Stomach smooth muscle (tissue), 2 donors: ENCODE data around the gene E2F4.

ENCODE experiments used
- H3K27ac ChIP-seq: one replicate; pipeline ENCODE4 v1.7.0; 2013; ENCODE audit warnings: mild to moderate bottlenecking, low read length, inconsistent platforms
- H3K27me3 ChIP-seq, 2 donors: one replicate each; pipeline ENCODE4 v1.7.0; 2013; ENCODE audit warnings: low read length in 2 of 2; ENCODE audit not compliant: insufficient read depth in 2 of 2, control insufficient read depth in 1 of 2
- H3K36me3 ChIP-seq, 2 donors: one replicate each; pipeline ENCODE4 v1.7.0; 2013; ENCODE audit warnings: low read length in 2 of 2; ENCODE audit not compliant: control insufficient read depth in 2 of 2, insufficient read depth in 2 of 2
- H3K4me1 ChIP-seq: one replicate; pipeline ENCODE4 v1.7.0; 2013; ENCODE audit warnings: low read length; ENCODE audit not compliant: control insufficient read depth, insufficient read depth
- H3K4me3 ChIP-seq, 2 donors: one replicate each; pipeline ENCODE4 v1.7.0; 2013; ENCODE audit warnings: low read length in 2 of 2
- H3K9ac ChIP-seq, 2 donors: one replicate each; pipeline ENCODE4 v1.7.0; 2013; ENCODE audit warnings: low read length in 2 of 2, mild to moderate bottlenecking in 1 of 2
- H3K9me3 ChIP-seq, 2 donors: one replicate each; pipeline ENCODE4 v1.7.0; 2013; ENCODE audit warnings: low read length in 2 of 2; ENCODE audit not compliant: control insufficient read depth in 2 of 2
- donor health status: healthy.
- donor health status: Pancreatic carcinoma.

The E2F4 gene

GRCh38 chr16:67158637-67159600 lies 33.0 kb upstream of the E2F4 start:
- peak overlapping the region; percentile 82 to 87 for H3K4me3 ChIP-seq
- H3K9ac ChIP-seq, result peak overlapping the region; percentile 55 to 72
- no peak overlapping the region for H3K27ac ChIP-seq
- H3K27me3 ChIP-seq, result peaks cover 9 to 47% of the 10 kb centered on the region in 2 donors
- no peaks in the 10 kb centered on the region for H3K9me3 ChIP-seq
- H3K36me3 ChIP-seq, result no peaks in the 10 kb centered on the region
- peaks cover 60% of the 10 kb centered on the region for H3K4me1 ChIP-seq

- H3K9me3 ChIP-seq, result no peaks in the 10 kb centered on the region
- peaks cover 15 to 54% of the 10 kb centered on the region in 2 donors for H3K27me3 ChIP-seq
- no peaks in the 10 kb centered on the region for H3K36me3 ChIP-seq
- peak overlapping the region; percentile 82 to 87 for H3K4me3 ChIP-seq
- peaks cover 64% of the 10 kb centered on the region for H3K4me1 ChIP-seq
- no peak overlapping the region for H3K27ac ChIP-seq
- H3K9ac ChIP-seq, result no peak overlapping the region
These were observed 30.3 kb upstream of the E2F4 start for GRCh38 chr16:67161595-67162058.

- Histone ChIP-seq H3K9ac (no peak overlapping the region), H3K27ac (peak overlapping the region; percentile 82), H3K4me3 (peak overlapping the region in 1 of 2 donors; percentile 72), H3K9me3 (no peaks in the 10 kb centered on the region), H3K4me1 (peaks cover 65% of the 10 kb centered on the region), H3K36me3 (peaks cover 0 to 2% of the 10 kb centered on the region in 2 donors), H3K27me3 (peaks cover 15 to 54% of the 10 kb centered on the region in 2 donors)
These were observed 29.3 kb upstream of the E2F4 start for GRCh38 chr16:67162506-67163163.

GRCh38 chr16:67163164-67163998 lies 28.6 kb upstream of the E2F4 start:
- Histone ChIP-seq H3K9me3 (no peaks in the 10 kb centered on the region), H3K27me3 (peaks cover 15 to 54% of the 10 kb centered on the region in 2 donors), H3K4me3 (peak overlapping the region; percentile 2 to 72), H3K4me1 (peaks cover 65% of the 10 kb centered on the region), H3K36me3 (peaks cover 0 to 2% of the 10 kb centered on the region in 2 donors), H3K9ac (peak overlapping the region in 1 of 2 donors; percentile 21), H3K27ac (peak overlapping the region; percentile 82)

GRCh38 chr16:67163999-67164558 lies 27.9 kb upstream of the E2F4 start:
- Histone ChIP-seq H3K9me3 (no peaks in the 10 kb centered on the region), H3K4me1 (peaks cover 66% of the 10 kb centered on the region), H3K9ac (peak overlapping the region in 1 of 2 donors; percentile 58), H3K4me3 (peak overlapping the region; percentile 2 to 72), H3K27me3 (peaks cover 15 to 54% of the 10 kb centered on the region in 2 donors), H3K27ac (peak overlapping the region; percentile 82), H3K36me3 (peaks cover 0 to 2% of the 10 kb centered on the region in 2 donors)

- Histone ChIP-seq H3K27me3 (peaks cover 15 to 54% of the 10 kb centered on the region in 2 donors), H3K9me3 (no peaks in the 10 kb centered on the region), H3K4me3 (peak within 1 kb of the TSS; percentile 34 to 72), H3K27ac (peak within 1 kb of the TSS; percentile 82), H3K4me1 (peaks cover 68% of the 10 kb centered on the region), H3K9ac (peak within 1 kb of the TSS in 1 of 2 donors; percentile 58), H3K36me3 (peaks cover 0 to 2% of the 10 kb centered on the region in 2 donors)
These were observed 27.3 kb upstream of the E2F4 start, which contains the start of gene HSF4 for GRCh38 chr16:67164599-67165061. HSF4 (plus strand) TSS chr16:67164745; CDS start chr16:67164812, 67 bp downstream.

GRCh38 chr16:67165121-67166078 lies 26.6 kb upstream of the E2F4 start:
- Histone ChIP-seq H3K9me3 (no peaks in the 10 kb centered on the region), H3K36me3 (peaks cover 0 to 2% of the 10 kb centered on the region in 2 donors), H3K9ac (peak overlapping the region in 1 of 2 donors; percentile 21), H3K4me1 (peaks cover 67% of the 10 kb centered on the region), H3K27me3 (peaks cover 15 to 54% of the 10 kb centered on the region in 2 donors), H3K4me3 (peak overlapping the region; percentile 34 to 72), H3K27ac (peak overlapping the region; percentile 82)

GRCh38 chr16:67166110-67166547 lies 25.8 kb upstream of the E2F4 start:
- Histone ChIP-seq H3K9me3 (no peaks in the 10 kb centered on the region), H3K36me3 (peaks cover 0 to 2% of the 10 kb centered on the region in 2 donors), H3K27me3 (peaks cover 13 to 47% of the 10 kb centered on the region in 2 donors), H3K4me1 (peaks cover 73% of the 10 kb centered on the region), H3K4me3 (no peak overlapping the region), H3K27ac (no peak overlapping the region), H3K9ac (no peak overlapping the region)

- Histone ChIP-seq H3K9me3 (no peaks in the 10 kb centered on the region), H3K36me3 (peaks cover 0 to 2% of the 10 kb centered on the region in 2 donors), H3K9ac (no peak overlapping the region), H3K4me3 (no peak overlapping the region), H3K27ac (peak overlapping the region; percentile 18), H3K4me1 (peaks cover 73% of the 10 kb centered on the region), H3K27me3 (peaks cover 10 to 41% of the 10 kb centered on the region in 2 donors)
These were observed 25.3 kb upstream of the E2F4 start for GRCh38 chr16:67166598-67167168.
